SK-N-SH (cell line): ENCODE measurements around the gene WNT5A. TPM values are rescaled to one million over a fixed set of nuclear protein-coding genes. Genes with fewer than 3 reads are reported as not detected.

Experiments
- CTCF ChIA-PET: fragments of 300-600, 350-600 bp; formaldehyde crosslinking; extraction: SDS; loops from one replicate; lab custom pipeline; 2021; lab: Yijun Ruan, JAX
- POLR2A ChIA-PET: fragments of 350-600 bp; sonication (Branson Sonifier 250); formaldehyde crosslinking; extraction: SDS; loops from one replicate; lab custom pipeline; 2020; ENCODE audit warnings: antibody characterized with exemption, inconsistent platforms; lab: Yijun Ruan, JAX
- DNase-seq: peaks from one replicate; pipeline ENCODE4 v3.0.0; 2012
- H2AFZ ChIP-seq: fragments of 200-600 bp; sonication (generic); 2 replicates; pipeline ENCODE4 v1.8.1; 2016; ENCODE audit warnings: antibody characterized with exemption, mild to moderate bottlenecking, low read depth
- H3F3A ChIP-seq: fragments of 200-600 bp; sonication (generic); replicated peaks from 2 replicates; pipeline ENCODE3; 2016; ENCODE audit warnings: antibody characterized with exemption, mild to moderate bottlenecking; ENCODE audit not compliant: insufficient read depth
- H3K27ac ChIP-seq, 2 experiments: fragments of 200-500 bp in 1 of 2; fragments of 200-600 bp in 1 of 2; sonication (Bioruptor generic) in 1 of 2; sonication (generic), shearing (Covaris generic) in 1 of 2; 2 replicates each; pipeline versions ENCODE4 v1.5.1 to v1.6.1; 2014 to 2016; ENCODE audit warnings: low read depth in 2 of 2, inconsistent platforms in 1 of 2, low read length in 1 of 2, mild to moderate bottlenecking in 1 of 2, mixed read lengths in 1 of 2
- H3K27me3 ChIP-seq: fragments of 200-600 bp; sonication (generic), shearing (Covaris generic); 2 replicates; pipeline ENCODE4 v1.6.1; 2016; ENCODE audit warnings: mixed run types; ENCODE audit not compliant: insufficient read depth
- H3K36me3 ChIP-seq, 2 experiments: fragments of 200-500 bp in 1 of 2; fragments of 200-600 bp in 1 of 2; sonication (Bioruptor generic) in 1 of 2; sonication (generic) in 1 of 2; replicated peaks in 1 of 2; 2 replicates each; pipeline versions ENCODE3 to v1.5.1; 2014 to 2016; ENCODE audit warnings: low read length in 1 of 2, mild to moderate bottlenecking in 1 of 2; ENCODE audit not compliant: insufficient read depth in 2 of 2, control insufficient read depth in 1 of 2
- H3K4me1 ChIP-seq, 2 experiments: fragments of 200-500 bp in 1 of 2; fragments of 200-600 bp in 1 of 2; sonication (Bioruptor generic) in 1 of 2; sonication (generic), shearing (Covaris generic) in 1 of 2; 2 replicates each; pipeline versions ENCODE4 v1.5.1 to v1.6.1; 2014 to 2016; ENCODE audit warnings: low read depth in 1 of 2, low read length in 1 of 2, mixed run types in 1 of 2; ENCODE audit not compliant: insufficient read depth in 2 of 2, control insufficient read depth in 1 of 2
- H3K4me2 ChIP-seq: fragments of 200-600 bp; sonication (generic), shearing (Covaris generic); 2 replicates; pipeline ENCODE4 v1.6.1; 2017; ENCODE audit warnings: mixed run types
- H3K4me3 ChIP-seq, 2 experiments: fragments of 200-500 bp in 1 of 2; fragments of 200-600 bp in 1 of 2; sonication (Bioruptor generic) in 1 of 2; sonication (generic), shearing (Covaris generic) in 1 of 2; 2 replicates each; pipeline versions ENCODE4 v1.5.1 to v1.8.1; 2014 to 2016; ENCODE audit warnings: low read depth in 2 of 2, inconsistent platforms in 1 of 2, low read length in 1 of 2, mild to moderate bottlenecking in 1 of 2, mixed read lengths in 1 of 2, moderate library complexity in 1 of 2
- H3K79me2 ChIP-seq: fragments of 200-600 bp; sonication (generic); 2 replicates; pipeline ENCODE4 v1.8.1; 2017; ENCODE audit warnings: mild to moderate bottlenecking; ENCODE audit not compliant: insufficient read depth
- H3K9ac ChIP-seq: fragments of 200-600 bp; sonication (generic); 2 replicates; pipeline ENCODE4 v1.6.1; 2017; ENCODE audit warnings: mixed run types
- H3K9me2 ChIP-seq: fragments of 200-600 bp; sonication (generic); 2 replicates; pipeline ENCODE4 v1.6.1; 2017; ENCODE audit warnings: mixed run types
- H3K9me3 ChIP-seq: fragments of 200-600 bp; sonication (generic); 2 replicates; pipeline ENCODE4 v1.6.1; 2017; ENCODE audit warnings: mixed run types, mild to moderate bottlenecking, moderate library complexity
- H4K20me1 ChIP-seq: fragments of 200-600 bp; sonication (generic); 2 replicates; pipeline ENCODE4 v1.6.1; 2017; ENCODE audit warnings: mild to moderate bottlenecking, mixed run types; ENCODE audit not compliant: insufficient read depth
- CTCF ChIP-seq: fragments of 200-600 bp; sonication (generic); IDR thresholded peaks from 2 replicates; pipeline ENCODE4 v1.6.1; 2017; ENCODE audit warnings: antibody characterized with exemption, mild to moderate bottlenecking, moderate library complexity
- EP300 ChIP-seq, 2 experiments: IDR thresholded peaks; 2 replicates each; pipeline versions ENCODE4 v1.4.0 to v1.6.1; 2012; ENCODE audit warnings: borderline replicate concordance in 1 of 2, low read depth in 1 of 2, low read length in 1 of 2
- EZH2phosphoT487 ChIP-seq: fragments of 200-600 bp; sonication (generic); IDR thresholded peaks from 2 replicates; pipeline ENCODE4 v1.6.1; 2017; ENCODE audit warnings: low read depth, mixed run types, mild to moderate bottlenecking, antibody characterized with exemption, moderate library complexity, borderline replicate concordance
- FOSL2 ChIP-seq: IDR thresholded peaks from 2 replicates; pipeline ENCODE4 v1.4.0; 2012; ENCODE audit warnings: low read depth, mild to moderate bottlenecking, moderate library complexity, borderline replicate concordance
- FOXJ3 ChIP-seq: sonication (generic); formaldehyde crosslinking; IDR thresholded peaks from 2 replicates; pipeline ENCODE4 v1.5.1; 2020; ENCODE audit warnings: mild to moderate bottlenecking, missing genetic modification reagents
- IRF3 ChIP-seq: fragments of 150-350 bp; IDR thresholded peaks from 2 replicates; pipeline ENCODE4 v1.6.1; 2016; ENCODE audit warnings: mild to moderate bottlenecking, low read depth, low read length
- JUND ChIP-seq: IDR thresholded peaks from 2 replicates; pipeline ENCODE4 v1.4.0; 2012
- MEF2A ChIP-seq: IDR thresholded peaks from 2 replicates; pipeline ENCODE4 v1.4.0; 2012; ENCODE audit warnings: low read depth, borderline replicate concordance
- MXI1 ChIP-seq: IDR thresholded peaks from 2 replicates; pipeline ENCODE4 v1.6.1; 2012; ENCODE audit warnings: mild to moderate bottlenecking, low read depth, low read length, improper control_type of control experiment
- NRF1 ChIP-seq: IDR thresholded peaks from 2 replicates; pipeline ENCODE4 v1.6.1; 2012; ENCODE audit warnings: low read depth, mild to moderate bottlenecking, low read length
- RAD21 ChIP-seq: IDR thresholded peaks from 2 replicates; pipeline ENCODE4 v1.6.1; 2012; ENCODE audit warnings: mild to moderate bottlenecking, low read length
- REST ChIP-seq: IDR thresholded peaks from 2 replicates; pipeline ENCODE4 v1.6.1; 2012; ENCODE audit warnings: mild to moderate bottlenecking, low read depth, low read length, moderate library complexity
- RFX5 ChIP-seq: IDR thresholded peaks from 2 replicates; pipeline ENCODE4 v1.6.1; 2012; ENCODE audit warnings: mild to moderate bottlenecking, improper control_type of control experiment, low read length
- SIN3A ChIP-seq: IDR thresholded peaks from 2 replicates; pipeline ENCODE4 v1.6.1; 2012; ENCODE audit warnings: low read depth, mild to moderate bottlenecking, low read length, moderate library complexity, borderline replicate concordance
- TEAD4 ChIP-seq: IDR thresholded peaks from 2 replicates; pipeline ENCODE4 v1.4.0; 2012; ENCODE audit warnings: mild to moderate bottlenecking, borderline replicate concordance; ENCODE audit not compliant: insufficient read depth
- USF1 ChIP-seq: IDR thresholded peaks from 2 replicates; pipeline ENCODE4 v1.4.0; 2012; ENCODE audit warnings: low read depth, borderline replicate concordance
- WGBS: methylation state at CpG from one replicate; pipeline ENCODE4 v1.1.6; 2017; ENCODE audit warnings: low lambda C conversion rate; 5-methylcytosine and 5-hydroxymethylcytosine counted together
- polyA plus RNA-seq, 3 experiments: library from polyadenylated mRNA; depleted of rRNA; stranded (reverse); fragments of >200 nt; gene quantifications; 2 replicates each; pipeline ENCODE4 v1.2.3, GENCODE V29; 2012

The WNT5A gene
- polyA plus RNA-seq, 1 of the 3 experiments (the other 2 are of a cell fraction) = 30.7 TPM

GRCh38 chr3:55512571-55513343, 25.7 kb upstream of the WNT5A start:
- H3K36me3 ChIP-seq = no peaks in the 10 kb centered on the region
- no peaks in the 10 kb centered on the region for H3K9me2 ChIP-seq
- WGBS = 73% methylated on average over 11 of the region's 11 CpGs
- H3K27me3 ChIP-seq = no peaks in the 10 kb centered on the region
- peaks cover 7% of the 10 kb centered on the region for H3F3A ChIP-seq
- H3K4me3 ChIP-seq = no peak overlapping the region
- CTCF ChIA-PET = interaction anchor here (1.0 kb wide), 1 partner anchor 9 kb away, joined by 3 read pairs; no protein-coding TSS in a partner anchor
- POLR2A ChIA-PET = no interaction called here
- peaks cover 6% of the 10 kb centered on the region in 2 experiments; a peak in 2 of 4 replicates for H3K4me1 ChIP-seq
- no peak overlapping the region for H3K9ac ChIP-seq
- peak overlapping the region; percentile 24; the same call in 1 of the 2 replicates for H3K4me2 ChIP-seq
- no peak overlapping the region for H2AFZ ChIP-seq
- peak overlapping the region in 1 of 2 experiments; percentile 33; a peak in 1 of 4 replicates for H3K27ac ChIP-seq
- H4K20me1 ChIP-seq = no peaks in the 10 kb centered on the region
- no peaks in the 10 kb centered on the region for H3K79me2 ChIP-seq
- no peak for TF ChIP-seq EP300 (IDR thresholded peaks at IDR 0.05; ENCODE audit: borderline replicate concordance in 1 of 2, low read depth in 1 of 2, low read length in 1 of 2)
- TF ChIP-seq SIN3A = no peak
- no peak for TF ChIP-seq CTCF
- TF ChIP-seq REST = no peak
- TF ChIP-seq JUND = no peak
- no peak for TF ChIP-seq RAD21
- TF ChIP-seq MEF2A = no peak
- TF ChIP-seq FOXJ3 (CRISPR knock-in tag) = no peak
- no peak for TF ChIP-seq FOSL2
- no peak for TF ChIP-seq MXI1
- TF ChIP-seq NRF1 = no peak
- TF ChIP-seq TEAD4 = no peak
- TF ChIP-seq IRF3 = no peak
- no peak for TF ChIP-seq RFX5
- no peak for TF ChIP-seq EZH2phosphoT487
- TF ChIP-seq USF1 = no peak
- TF ChIP-seq, all 33 proteins: peak for 0
- H3K9me3 ChIP-seq = no peaks in the 10 kb centered on the region
- no peak for DNase-seq
